Measurements from ENCODE around the gene SLC4A3.

SLC4A3 gene

DNA sequence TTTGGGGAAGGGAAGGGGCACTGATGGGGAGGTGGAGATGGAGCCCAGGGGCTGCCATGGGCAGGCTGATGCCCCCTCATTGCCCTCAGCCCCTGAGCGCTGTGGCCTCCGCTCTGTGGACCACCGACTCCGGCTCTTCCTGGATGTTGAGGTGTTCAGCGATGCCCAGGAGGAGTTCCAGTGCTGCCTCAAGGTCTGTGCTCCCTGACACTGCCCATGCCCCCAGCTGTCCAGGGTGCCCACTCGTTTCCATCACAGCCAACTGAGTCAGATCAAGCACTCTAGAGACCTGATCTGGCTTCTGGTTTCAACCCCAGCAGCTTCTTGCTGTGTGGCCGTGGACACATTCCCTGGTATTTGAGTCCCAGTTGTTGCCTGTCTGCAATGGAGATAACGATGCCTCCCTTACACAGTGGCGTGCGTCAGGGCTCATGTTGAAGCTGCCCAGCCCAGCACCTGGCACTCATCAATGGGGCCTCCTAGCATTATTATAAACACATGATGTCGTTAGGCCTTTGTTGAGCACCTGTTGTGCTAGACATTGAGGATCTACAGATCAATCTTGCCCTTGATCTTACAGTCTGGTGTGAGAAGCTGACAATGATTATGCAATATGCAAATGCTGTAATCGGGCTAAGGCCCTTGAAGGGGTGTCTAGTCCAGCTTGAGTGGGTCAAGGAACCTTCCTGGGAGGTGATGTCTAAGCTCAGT, 15.4 kb upstream of the SLC4A3 start:
- in situ Hi-C loops (cut with HindIII; ENCODE audit: low pct_ligation_motif_present, low sequenced_read_pairs) = no loop called here
- Histone ChIP-seq H3K36me3 (replicated peaks) (peaks cover 20% of the 10 kb centered on the region), H3K27me3 (replicated peaks) (no peaks in the 10 kb centered on the region), H3K4me3 (ENCODE audit: low read depth, low read length) (no peak overlapping the region), H3K27ac (no peak overlapping the region)
- no peak for TF ChIP-seq CTCF (IDR thresholded peaks at IDR 0.05; ENCODE audit: low read depth, low read length, missing control alignments)
- DNase-seq = no peak

DNA sequence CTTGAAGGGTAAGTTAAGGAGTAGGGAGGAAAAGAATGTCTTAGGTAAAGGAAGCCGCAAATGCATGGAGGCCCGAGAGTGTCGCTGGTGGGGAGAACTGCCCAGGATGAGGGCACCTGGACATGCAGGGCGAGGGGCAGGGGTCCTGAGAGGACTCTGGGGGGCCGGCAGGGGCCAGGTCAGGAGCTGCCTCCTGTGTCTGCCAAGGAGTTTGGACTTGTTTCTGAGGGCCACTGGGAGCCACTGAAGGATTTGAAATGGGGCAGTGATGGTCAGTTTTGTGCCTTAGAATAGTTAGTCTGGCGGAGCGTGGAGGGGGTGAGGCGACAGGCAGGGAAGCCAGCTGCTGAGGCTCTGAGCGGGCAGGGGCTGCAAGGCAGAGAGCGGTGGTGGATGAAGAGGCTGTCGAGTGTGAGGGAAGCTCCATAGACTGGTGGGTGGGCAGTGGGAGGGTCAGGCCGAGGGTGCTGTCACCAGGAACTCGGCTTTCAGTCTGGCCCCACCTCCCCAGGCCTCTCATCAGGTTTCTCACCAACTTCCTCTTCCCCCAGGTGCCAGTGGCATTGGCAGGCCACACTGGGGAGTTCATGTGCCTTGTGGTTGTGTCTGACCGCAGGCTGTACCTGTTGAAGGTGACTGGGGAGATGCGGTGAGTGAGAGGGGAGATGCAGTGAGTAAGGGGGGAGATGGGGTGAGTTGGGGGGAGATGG, 14.7 kb upstream of the SLC4A3 start:
- Histone ChIP-seq H3K36me3 (replicated peaks) (peaks cover 20% of the 10 kb centered on the region), H3K27ac (no peak overlapping the region), H3K4me3 (ENCODE audit: low read depth, low read length) (no peak overlapping the region), H3K27me3 (replicated peaks) (no peaks in the 10 kb centered on the region)
- DNase-seq = no peak
- no peak for TF ChIP-seq CTCF (IDR thresholded peaks at IDR 0.05; ENCODE audit: low read depth, low read length, missing control alignments)
- in situ Hi-C loops (cut with HindIII; ENCODE audit: low pct_ligation_motif_present, low sequenced_read_pairs) = no loop called here

DNA sequence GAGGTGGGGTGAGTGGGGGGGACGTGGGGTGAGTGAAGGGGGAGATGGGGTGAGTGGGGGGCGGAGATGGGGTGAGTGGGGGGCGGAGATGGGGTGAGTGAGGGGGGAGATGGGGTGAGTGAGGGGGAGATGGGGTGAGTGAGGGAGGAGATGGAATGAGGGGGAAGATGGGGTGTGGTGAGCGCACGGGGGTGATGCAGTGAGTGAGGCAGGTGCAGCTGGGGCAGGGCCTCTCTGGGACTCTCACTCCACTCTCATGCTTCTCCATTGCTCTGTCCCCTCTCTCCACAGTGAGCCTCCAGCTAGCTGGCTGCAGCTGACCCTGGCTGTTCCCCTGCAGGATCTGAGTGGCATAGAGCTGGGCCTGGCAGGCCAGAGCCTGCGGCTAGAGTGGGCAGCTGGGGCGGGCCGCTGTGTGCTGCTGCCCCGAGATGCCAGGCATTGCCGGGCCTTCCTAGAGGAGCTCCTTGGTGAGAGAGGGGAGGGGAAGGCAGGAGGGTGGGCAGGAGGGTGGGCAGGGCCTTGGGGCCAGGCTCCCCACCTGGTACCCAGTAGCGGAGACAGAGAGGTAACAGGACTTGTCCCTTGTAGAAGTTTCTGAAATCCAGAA, 13.9 kb upstream of the SLC4A3 start:
- Histone ChIP-seq H3K4me3 (ENCODE audit: low read depth, low read length) (no peak overlapping the region), H3K36me3 (replicated peaks) (peaks cover 20% of the 10 kb centered on the region), H3K27me3 (replicated peaks) (no peaks in the 10 kb centered on the region), H3K27ac (no peak overlapping the region)
- in situ Hi-C loops (cut with HindIII; ENCODE audit: low pct_ligation_motif_present, low sequenced_read_pairs) = no loop called here
- DNase-seq = no peak
- TF ChIP-seq CTCF (IDR thresholded peaks at IDR 0.05; ENCODE audit: low read depth, low read length, missing control alignments) = no peak

- no peak for TF ChIP-seq CTCF (IDR thresholded peaks at IDR 0.05; ENCODE audit: low read depth, low read length, missing control alignments)
These were observed 13.2 kb upstream of the SLC4A3 start for GRCh38 chr2:219614076-219614860.

DNA sequence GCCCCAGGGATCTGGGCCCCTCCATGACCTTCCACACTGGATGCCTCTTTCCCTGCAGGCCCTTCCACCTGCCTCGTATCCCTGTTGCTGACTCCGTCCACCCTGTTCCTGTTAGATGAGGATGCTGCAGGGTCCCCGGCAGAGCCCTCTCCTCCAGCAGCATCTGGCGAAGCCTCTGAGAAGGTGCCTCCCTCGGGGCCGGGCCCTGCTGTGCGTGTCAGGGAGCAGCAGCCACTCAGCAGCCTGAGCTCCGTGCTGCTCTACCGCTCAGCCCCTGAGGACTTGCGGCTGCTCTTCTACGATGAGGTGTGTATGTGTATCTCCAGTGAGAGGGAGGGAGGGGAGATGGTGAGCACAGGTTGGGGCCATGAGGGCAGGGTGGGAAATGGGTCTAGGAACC, 12.4 kb upstream of the SLC4A3 start:
- Histone ChIP-seq H3K27me3 (replicated peaks) (no peaks in the 10 kb centered on the region), H3K36me3 (replicated peaks) (peaks cover 20% of the 10 kb centered on the region), H3K4me3 (ENCODE audit: low read depth, low read length) (no peak overlapping the region), H3K27ac (no peak overlapping the region)
- DNase-seq = no peak
- in situ Hi-C loops (cut with HindIII; ENCODE audit: low pct_ligation_motif_present, low sequenced_read_pairs) = no loop called here
- no peak for TF ChIP-seq CTCF (IDR thresholded peaks at IDR 0.05; ENCODE audit: low read depth, low read length, missing control alignments)

More at GRCh38 chr2:219614076-219614860, 13.2 kb upstream of the SLC4A3 start:
- Histone ChIP-seq H3K4me3 (ENCODE audit: low read depth, low read length) (no peak overlapping the region), H3K27ac (no peak overlapping the region), H3K27me3 (replicated peaks) (no peaks in the 10 kb centered on the region), H3K36me3 (replicated peaks) (peaks cover 20% of the 10 kb centered on the region)
- in situ Hi-C loops (cut with HindIII; ENCODE audit: low pct_ligation_motif_present, low sequenced_read_pairs) = no loop called here
- DNase-seq = no peak

Measured in brain microvascular endothelial cell (primary cell).